GM18909 (cell line): ENCODE data around the gene ARHGEF5.

ENCODE experiments used
- ATAC-seq: cut with Tn5 transposase; IDR thresholded peaks from one replicate; pipeline ENCODE4 v1.9.1; 2021; ENCODE audit warnings: mild to moderate bottlenecking; ENCODE audit not compliant: unreplicated experiment, poor library complexity

Gene ARHGEF5

DNA sequence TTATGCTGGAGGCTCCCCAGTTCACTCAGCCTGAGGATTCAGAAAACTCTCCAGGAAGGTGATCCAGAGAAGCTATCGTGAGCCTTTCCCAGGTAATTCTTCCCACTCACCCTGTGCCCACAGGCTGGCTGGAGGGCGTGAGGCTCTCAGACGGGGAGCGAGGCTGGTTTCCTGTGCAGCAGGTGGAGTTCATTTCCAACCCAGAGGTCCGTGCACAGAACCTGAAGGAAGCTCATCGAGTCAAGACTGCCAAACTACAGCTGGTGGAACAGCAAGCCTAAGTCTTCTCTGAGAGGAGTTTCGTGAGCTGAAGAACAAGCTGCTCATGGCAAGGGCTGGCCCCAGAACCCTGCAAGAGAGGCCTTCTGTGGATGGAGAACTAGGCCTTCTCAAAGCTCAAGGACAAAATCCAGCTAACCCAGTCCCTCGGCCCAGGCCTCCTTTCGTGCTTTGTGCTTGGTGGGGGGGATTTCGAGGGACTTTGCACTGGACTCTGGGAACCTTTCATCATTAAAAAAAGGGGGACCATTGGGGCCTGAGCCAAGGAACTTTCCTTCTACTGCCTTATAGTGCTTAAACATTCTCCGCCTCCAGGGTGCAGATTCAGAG is 24.7 kb downstream of the ARHGEF5 start:
- ATAC-seq: no peak

DNA sequence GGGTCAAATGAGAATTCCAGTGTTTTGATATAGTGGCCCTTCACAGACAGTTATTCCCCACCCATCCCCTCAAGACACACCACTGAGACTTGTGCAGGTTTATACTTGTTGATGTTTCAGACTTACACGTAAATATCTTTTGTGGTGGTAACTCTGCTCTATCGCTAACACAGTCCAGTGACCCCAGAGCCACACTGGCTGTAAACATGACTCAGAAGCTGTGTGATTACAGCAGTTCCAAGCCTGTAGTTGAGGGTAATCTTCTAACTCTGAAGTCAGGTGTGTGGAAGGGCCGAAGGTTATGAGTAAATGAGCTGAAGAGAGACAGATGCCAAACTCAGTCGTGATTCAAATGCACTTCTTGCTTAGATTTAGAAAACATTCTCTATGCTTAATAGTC is 28.9 kb downstream of the ARHGEF5 start:
- ATAC-seq: peak; percentile 86

DNA sequence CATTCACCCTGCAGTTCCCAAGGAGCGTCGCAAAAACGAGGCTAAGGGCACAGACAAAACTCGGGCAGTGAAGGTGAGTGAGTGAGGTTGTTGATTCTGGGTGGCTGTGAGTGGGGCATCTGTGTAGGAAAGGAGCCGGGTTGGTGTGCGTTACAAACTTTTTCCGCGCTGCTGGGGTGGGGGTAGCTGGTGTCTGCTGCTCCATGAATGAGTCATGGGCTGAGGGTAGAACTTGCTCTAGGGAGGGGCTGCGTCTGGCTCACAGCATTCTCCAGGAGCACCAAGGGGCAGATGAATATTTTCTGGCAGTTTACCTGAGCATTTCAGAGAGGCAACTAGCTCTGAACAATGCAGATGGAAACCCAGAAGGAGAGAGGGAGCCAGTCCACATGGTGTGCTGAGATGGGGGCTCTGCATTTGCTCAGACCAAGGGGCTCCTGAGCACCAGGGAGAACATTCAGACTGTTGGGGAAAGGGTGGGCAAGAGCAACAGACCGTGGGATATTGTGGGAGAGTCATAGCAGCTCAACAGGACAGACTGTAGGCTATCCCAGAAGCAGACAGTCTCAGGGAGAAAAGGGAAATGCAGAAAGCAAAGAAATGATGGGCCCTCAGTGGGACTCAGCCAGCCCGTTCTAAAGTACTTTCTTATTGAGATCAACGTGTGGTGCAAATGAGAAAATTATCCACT is 29.5 kb downstream of the ARHGEF5 start:
- ATAC-seq: peak; percentile 45

GRCh38 chr7:144386741-144387140 is 31.5 kb downstream of the ARHGEF5 start:
- no peak for ATAC-seq

DNA sequence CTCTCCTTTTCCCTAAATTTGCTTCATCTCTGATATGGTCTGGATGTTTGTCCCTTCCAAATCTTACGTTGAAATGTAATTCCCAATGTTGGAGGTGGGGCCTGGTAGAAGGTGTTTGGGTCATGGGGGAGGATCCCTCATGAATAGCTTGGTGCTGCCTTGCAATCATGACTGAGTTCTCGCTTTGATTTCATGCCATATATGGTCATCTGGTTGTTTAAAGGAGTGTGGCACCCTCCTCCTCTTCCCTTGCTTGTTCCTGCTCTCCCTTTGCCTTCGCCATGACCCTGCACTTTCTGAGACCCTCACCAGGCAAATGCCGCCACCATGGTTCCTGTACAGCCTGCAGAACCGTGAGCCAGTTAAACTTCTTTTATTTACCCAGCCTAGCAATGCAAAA is 33.7 kb downstream of the ARHGEF5 start:
- ATAC-seq: no peak

DNA sequence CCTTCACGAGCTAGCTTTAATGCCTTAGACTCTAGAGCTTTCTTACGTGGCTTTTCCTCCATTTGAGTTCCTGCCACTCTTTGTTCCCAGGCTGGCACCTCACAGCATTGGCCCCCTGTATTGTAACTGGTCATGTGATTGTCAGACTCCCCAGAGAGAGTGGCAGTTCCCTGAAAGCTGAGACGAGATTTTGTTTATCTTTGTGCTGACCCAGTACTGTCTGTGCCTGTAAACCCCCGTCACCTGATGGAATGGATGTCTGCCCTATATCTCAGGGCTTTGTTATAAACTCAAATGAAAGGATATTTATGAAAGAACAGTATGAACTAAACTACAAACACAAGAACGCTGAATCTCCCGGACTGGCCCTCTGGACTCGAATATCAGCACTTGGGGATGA is 35.3 kb downstream of the ARHGEF5 start:
- ATAC-seq: no peak

GRCh38 chr7:144391014-144391413 is 35.8 kb downstream of the ARHGEF5 start:
- no peak for ATAC-seq

DNA sequence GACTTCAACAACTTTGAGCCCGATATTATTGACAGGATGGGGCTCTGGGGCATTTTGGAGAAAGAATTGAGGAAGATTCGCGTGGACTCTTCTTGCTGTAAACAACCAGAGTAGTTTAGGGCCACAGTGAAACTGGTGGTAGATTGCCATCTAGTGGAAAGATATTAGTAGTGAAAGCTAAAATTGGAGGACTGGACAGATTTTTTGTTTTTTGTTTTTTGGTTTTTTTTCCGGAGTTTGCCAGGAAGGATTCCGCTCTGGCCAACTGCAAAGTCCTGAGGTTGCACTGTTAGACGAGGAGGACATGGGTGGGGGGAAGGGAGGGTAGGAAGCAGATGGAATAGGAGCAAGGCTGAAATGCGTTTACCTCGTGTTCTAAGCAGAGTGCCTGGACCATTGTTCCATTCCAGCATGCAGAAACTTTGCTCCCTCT is 36.6 kb downstream of the ARHGEF5 start:
- ATAC-seq: peak; percentile 84

GRCh38 chr7:144397086-144397485 is 41.9 kb downstream of the ARHGEF5 start:
- ATAC-seq: no peak

GRCh38 chr7:144398291-144398690 is 43.1 kb downstream of the ARHGEF5 start:
- no peak for ATAC-seq

- ATAC-seq: no peak
These were observed 43.7 kb downstream of the ARHGEF5 start for GRCh38 chr7:144398911-144399310.

GRCh38 chr7:144399946-144400345 is 44.7 kb downstream of the ARHGEF5 start:
- no peak for ATAC-seq

GRCh38 chr7:144401490-144401889 is 46.3 kb downstream of the ARHGEF5 start:
- ATAC-seq: no peak

GRCh38 chr7:144403102-144403501 is 47.9 kb downstream of the ARHGEF5 start:
- ATAC-seq: no peak

DNA sequence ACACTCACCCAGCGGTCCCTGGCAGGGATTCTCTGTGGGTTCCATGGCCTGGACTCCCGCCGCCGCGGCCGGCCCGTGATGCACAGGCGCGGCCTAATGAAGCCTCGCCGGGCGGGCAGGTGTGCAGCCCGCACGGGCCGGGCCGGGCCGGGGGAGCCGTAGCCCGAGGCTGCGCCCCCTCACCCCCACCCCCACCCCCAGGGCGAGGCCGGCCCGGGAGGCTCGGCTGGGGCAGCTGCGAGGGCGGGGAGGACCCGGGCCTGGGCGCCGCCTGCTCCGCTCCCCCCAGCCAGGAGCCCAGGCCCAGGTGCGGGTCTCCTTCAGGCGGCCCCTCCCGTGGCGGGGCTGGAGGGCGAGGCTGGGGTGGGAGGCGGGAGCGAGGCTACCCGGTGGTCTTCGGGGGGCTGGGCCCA is 48.5 kb downstream of the ARHGEF5 start, which contains the start of gene NOBOX:
Gene NOBOX (minus strand): TSS at position 45 of the 413 bp plus-strand sequence.
- no peak for ATAC-seq

DNA sequence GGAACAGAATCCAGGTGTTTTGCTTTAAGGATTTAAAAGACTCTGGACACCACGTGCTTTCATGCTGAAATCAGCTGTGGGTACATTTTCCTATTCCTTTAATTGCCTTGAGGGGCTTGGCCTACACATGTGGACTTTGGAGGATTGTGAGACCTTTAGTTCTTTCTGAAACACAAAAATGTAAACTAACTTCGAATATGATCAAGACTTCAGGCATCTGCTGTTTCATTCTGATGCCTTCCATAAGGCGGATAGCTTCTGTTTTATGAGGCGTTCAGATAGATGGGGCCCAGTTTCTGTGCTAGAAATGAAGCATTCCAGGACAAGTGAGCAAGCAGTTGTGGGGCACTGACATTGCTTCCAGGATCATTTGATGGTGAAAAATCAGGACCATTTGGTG is 49.7 kb downstream of the ARHGEF5 start:
- ATAC-seq: no peak

DNA sequence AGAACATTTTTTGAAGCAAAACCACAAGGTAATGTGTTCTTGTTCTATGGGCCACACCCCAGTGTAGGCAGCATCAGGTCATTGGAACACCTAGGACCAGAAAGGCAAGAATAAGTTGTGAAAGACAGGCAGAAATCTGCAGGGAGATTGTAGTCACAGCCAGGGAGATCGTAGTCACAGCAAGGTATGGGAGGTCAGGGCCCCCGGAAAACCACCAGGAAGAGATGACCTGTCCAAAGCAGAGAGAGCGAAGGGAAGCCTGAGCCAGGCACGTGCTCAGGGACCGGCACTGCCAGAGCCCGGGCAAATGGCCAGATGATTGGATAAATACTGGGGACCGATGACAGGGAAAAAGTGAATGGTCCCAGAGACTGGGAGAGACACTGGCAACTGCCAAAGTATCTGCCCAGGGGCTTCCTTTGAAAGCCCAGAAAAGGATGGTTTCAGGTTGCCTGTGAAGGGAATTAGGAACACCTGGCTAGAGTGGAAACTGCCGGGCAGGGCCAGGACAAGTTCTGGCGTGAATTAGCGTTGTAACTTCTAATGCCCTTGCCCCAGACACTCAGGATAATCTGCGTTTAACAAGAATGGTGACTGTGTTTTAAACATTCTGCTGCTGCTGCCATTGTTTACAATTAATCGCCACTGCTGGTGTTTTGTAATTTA is 52.2 kb downstream of the ARHGEF5 start:
- no peak for ATAC-seq

- ATAC-seq: no peak
These were observed 52.9 kb downstream of the ARHGEF5 start for GRCh38 chr7:144408121-144408520.

- ATAC-seq: no peak
These were observed 55.2 kb downstream of the ARHGEF5 start for GRCh38 chr7:144410441-144410840.

GRCh38 chr7:144414815-144415214 is 59.6 kb downstream of the ARHGEF5 start:
- ATAC-seq: no peak

DNA sequence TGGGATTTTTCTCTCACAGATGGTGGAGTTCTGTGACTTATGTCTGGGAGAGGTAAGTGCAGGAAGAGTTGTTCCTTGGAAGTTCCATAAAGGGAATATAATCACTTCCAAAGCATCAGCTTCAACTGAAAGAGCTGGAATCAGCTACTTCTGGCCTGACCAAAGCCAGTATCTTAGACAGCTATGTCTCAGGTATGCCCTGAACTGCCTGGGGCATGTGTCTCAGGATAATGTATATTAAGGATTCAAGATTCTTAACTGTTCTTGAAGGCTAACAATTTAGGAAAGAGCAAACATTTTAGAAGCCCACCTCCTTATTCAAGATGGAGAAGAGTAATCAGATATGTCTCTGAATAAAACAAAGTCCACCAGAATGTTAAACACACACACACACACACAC is 60.7 kb downstream of the ARHGEF5 start:
- ATAC-seq: no peak

- ATAC-seq: no peak
These were observed 61.1 kb downstream of the ARHGEF5 start for GRCh38 chr7:144416341-144416740.
